ENCODE measurements around the gene PDZRN4. TPM values are rescaled to one million over a fixed set of nuclear protein-coding genes. Genes with fewer than 3 reads are reported as not detected.

Gene PDZRN4
- total RNA-seq, 1 donor from 2014 or later = 2.3 TPM

DNA sequence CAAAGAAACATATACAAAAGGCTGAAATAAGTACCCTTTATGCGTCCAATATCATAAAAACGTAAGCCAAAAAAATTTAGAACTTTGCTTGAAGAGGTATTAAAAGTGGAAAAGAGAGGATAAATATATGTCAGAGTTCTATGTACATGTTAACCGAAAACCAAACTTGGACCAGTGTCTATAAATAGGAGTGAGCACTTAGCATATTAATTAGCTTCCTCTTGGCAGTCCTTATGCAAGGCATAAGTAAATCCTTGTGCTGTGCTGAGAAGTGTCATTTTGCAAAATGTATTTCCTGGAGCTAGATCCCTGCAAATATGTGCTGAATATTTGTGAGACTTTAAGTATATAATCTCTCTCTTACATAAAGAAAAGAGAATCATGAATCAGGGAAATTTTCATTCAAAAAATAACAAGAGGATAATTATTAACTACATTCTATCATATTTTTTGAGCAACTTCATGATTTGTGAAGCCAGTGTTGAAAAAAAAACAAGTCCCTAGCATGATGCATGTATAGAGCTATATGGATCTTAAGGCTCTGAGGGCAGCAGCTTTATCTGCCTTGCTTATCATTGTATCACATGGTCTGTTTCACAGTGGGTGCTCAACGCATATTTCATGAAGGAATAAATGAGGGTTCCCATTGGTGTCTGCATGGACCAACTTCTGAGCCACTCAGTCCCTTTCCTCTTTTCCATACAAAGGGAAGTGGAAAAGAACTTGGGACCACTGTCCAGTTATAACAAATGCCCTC lies 326.1 kb downstream of the PDZRN4 start:
- no peaks in the 10 kb centered on the region for H3K36me3 Mint-ChIP-seq
- no peak overlapping the region for H3K27ac Mint-ChIP-seq
- H3K27me3 Mint-ChIP-seq = peaks cover 23% of the 10 kb centered on the region
- DNase-seq (ENCODE audit: extremely low spot score, unreplicated experiment) = no peak
- no peak overlapping the region for H3K4me3 Mint-ChIP-seq
- no peaks in the 10 kb centered on the region for H3K9me3 Mint-ChIP-seq
- H3K4me1 Mint-ChIP-seq (ENCODE audit: unreplicated experiment) = peaks cover 8% of the 10 kb centered on the region
- TF ChIP-seq, protein P1, sequence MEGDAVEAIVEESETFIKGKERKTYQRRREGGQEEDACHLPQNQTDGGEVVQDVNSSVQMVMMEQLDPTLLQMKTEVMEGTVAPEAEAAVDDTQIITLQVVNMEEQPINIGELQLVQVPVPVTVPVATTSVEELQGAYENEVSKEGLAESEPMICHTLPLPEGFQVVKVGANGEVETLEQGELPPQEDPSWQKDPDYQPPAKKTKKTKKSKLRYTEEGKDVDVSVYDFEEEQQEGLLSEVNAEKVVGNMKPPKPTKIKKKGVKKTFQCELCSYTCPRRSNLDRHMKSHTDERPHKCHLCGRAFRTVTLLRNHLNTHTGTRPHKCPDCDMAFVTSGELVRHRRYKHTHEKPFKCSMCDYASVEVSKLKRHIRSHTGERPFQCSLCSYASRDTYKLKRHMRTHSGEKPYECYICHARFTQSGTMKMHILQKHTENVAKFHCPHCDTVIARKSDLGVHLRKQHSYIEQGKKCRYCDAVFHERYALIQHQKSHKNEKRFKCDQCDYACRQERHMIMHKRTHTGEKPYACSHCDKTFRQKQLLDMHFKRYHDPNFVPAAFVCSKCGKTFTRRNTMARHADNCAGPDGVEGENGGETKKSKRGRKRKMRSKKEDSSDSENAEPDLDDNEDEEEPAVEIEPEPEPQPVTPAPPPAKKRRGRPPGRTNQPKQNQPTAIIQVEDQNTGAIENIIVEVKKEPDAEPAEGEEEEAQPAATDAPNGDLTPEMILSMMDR (conservative IDR thresholded peaks at IDR 0.05) = no peak

DNA sequence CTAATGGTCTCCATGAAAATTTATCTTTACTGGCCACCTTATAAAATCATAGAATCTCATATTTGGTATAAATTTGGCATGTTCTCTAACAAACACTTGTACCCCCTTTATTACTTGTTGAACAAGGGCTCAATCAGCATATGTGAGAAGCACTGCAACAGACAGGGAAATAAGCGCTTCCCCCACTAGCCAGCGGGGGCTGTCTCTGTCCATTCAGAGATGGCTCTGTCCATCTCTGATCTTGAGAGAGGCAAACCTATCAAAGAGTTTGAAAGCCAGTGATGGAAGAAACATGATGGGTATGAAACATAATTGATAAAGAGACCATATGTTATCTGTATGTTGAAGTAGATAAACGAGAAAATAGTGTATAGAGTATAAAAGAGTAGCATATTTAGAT lies 326.8 kb downstream of the PDZRN4 start:
- Mint-ChIP-seq H3K27me3 (peaks cover 27% of the 10 kb centered on the region), H3K36me3 (no peaks in the 10 kb centered on the region), H3K9me3 (no peaks in the 10 kb centered on the region), H3K4me3 (no peak overlapping the region), H3K27ac (no peak overlapping the region), H3K4me1 (ENCODE audit: unreplicated experiment) (peaks cover 11% of the 10 kb centered on the region)
- TF ChIP-seq, protein P1 (conservative IDR thresholded peaks at IDR 0.05) = peak; percentile 55
- no peak for DNase-seq (ENCODE audit: extremely low spot score, unreplicated experiment)

DNA sequence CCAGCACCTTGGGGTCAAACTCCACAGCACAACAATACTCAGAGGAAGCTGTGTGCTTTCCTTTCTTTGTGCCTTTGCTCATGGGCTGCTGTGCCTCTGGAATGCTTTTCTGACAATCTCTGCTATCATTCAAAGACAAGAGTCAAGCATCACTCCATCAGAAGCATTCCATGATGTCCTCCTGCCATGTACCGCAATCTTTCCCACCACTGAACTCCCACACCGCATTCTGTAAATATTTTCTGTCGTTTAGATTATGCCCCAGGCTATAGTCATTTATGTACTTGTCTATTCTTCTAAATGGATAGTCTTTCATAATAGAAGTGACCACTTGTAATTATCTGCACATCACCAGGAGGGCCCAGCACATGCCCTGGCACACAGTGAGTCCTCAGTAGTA lies 327.8 kb downstream of the PDZRN4 start:
- no peak overlapping the region for H3K27ac Mint-ChIP-seq

DNA sequence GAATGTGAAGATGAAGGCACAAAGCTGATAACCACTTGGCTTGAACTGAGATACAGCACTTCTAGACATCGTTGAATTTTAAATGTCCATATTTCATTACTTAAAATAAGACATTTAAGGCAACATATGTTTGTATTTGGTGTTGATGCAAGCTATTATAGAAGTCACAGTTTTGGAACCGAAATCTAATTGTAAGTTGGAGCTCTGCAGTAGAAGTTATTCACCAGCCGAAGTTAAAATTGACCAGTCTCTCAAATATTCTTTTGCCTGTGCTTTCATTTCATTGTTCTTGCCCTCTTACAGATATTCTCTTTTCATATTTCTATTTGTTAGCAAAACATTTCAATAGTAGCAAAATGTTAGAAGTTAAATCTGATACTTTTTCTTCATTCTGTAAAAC lies 332.7 kb downstream of the PDZRN4 start:
- H3K27ac Mint-ChIP-seq = no peak overlapping the region
- no peaks in the 10 kb centered on the region for H3K9me3 Mint-ChIP-seq
- H3K27me3 Mint-ChIP-seq = peaks cover 12% of the 10 kb centered on the region
- no peaks in the 10 kb centered on the region for H3K36me3 Mint-ChIP-seq
- no peak overlapping the region for H3K4me3 Mint-ChIP-seq
- H3K4me1 Mint-ChIP-seq (ENCODE audit: unreplicated experiment) = peaks cover 22% of the 10 kb centered on the region
- TF ChIP-seq, protein P1 (conservative IDR thresholded peaks at IDR 0.05) = no peak
- DNase-seq (ENCODE audit: extremely low spot score, unreplicated experiment) = no peak

More for the DNA sequence above, 327.8 kb downstream of the PDZRN4 start:
- H3K9me3 Mint-ChIP-seq = no peaks in the 10 kb centered on the region
- H3K27me3 Mint-ChIP-seq = peaks cover 28% of the 10 kb centered on the region
- DNase-seq (ENCODE audit: extremely low spot score, unreplicated experiment) = no peak
- H3K36me3 Mint-ChIP-seq = no peaks in the 10 kb centered on the region
- TF ChIP-seq, protein P1 (conservative IDR thresholded peaks at IDR 0.05) = no peak
- H3K4me1 Mint-ChIP-seq (ENCODE audit: unreplicated experiment) = peaks cover 15% of the 10 kb centered on the region
- H3K4me3 Mint-ChIP-seq = no peak overlapping the region

DNA sequence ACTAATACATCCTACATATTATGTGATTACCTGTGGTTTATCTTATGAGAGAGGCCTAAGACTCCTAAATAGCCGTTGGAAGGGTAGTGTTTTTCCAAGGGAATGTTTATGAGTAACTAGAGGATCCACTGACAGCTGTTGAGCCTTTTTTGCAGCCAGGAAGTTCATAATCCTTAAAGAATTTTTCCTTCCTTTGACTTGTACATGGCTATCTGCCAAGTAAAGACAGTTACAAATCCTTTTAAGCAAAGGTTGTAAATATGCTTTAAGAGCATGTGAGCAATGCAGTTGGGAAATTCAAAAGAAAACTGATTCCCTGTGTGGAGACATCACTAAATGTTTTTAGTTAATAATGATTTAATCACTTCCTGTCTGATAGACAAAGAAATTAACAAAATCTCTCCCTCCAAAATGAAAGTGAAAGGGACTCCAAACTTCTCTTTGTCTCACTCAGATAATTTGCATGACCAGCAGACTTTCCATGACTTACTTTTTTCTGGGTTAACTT lies 333.8 kb downstream of the PDZRN4 start:
- Mint-ChIP-seq H3K27me3 (peaks cover 11% of the 10 kb centered on the region), H3K9me3 (no peaks in the 10 kb centered on the region), H3K27ac (no peak overlapping the region), H3K36me3 (no peaks in the 10 kb centered on the region), H3K4me1 (ENCODE audit: unreplicated experiment) (peaks cover 24% of the 10 kb centered on the region), H3K4me3 (no peak overlapping the region)
- DNase-seq (ENCODE audit: extremely low spot score, unreplicated experiment) = no peak
- TF ChIP-seq, protein P1 (conservative IDR thresholded peaks at IDR 0.05) = no peak
